Measurements from ENCODE around the gene MED26.

The MED26 gene

DNA sequence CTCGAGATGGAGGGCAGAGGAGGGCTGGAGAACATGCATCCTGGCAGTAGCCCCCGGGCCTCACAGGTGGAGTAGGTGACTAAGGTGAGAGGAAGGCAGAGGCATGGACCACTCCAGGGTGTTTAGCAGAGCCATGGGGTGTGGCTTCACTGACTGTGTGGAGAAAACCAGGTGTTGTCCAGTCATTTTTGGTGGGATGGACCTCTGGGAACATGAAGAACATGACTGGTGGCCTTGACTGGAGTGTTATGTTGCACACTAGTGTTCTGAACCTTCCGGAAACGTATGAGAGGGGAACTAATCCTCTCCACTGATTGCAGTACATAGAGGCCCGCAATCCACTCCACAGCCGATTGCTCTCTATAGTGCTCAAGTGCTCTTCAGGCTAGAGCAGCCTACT is 16.9 kb downstream of the MED26 start:
- no peak for DNase-seq

DNA sequence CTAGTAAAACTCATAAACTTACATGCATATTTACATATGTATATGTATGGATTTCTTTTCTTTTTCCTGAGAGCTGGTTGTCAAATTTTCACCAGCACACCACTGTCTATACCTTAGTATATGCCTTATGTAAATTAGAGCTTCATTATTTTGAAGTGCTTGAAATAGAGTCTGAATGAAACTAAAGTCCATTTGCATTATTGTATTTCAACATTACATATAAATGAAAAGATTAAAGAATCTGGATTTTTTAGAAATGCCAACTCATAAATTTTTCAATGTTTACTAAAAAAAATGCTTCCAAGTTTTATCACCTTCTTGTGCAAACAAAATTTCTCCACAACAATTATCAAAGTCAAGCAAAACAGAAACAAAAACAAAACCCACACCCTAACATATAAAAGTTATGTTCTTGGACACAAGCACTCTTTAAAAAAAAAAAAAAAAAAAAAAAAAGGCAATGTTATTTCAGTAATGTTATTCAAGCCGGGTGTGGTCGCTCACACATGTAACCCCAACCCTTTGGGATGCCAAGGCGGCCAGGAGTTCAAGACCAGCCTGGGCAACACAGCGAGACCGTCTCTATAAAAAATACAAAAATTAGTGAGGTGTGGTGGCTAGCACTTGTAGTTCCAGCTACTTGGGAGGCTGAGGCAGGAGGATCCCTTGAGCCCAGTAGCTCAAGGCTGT is 18.3 kb downstream of the MED26 start:
- DNase-seq = no peak

DNA sequence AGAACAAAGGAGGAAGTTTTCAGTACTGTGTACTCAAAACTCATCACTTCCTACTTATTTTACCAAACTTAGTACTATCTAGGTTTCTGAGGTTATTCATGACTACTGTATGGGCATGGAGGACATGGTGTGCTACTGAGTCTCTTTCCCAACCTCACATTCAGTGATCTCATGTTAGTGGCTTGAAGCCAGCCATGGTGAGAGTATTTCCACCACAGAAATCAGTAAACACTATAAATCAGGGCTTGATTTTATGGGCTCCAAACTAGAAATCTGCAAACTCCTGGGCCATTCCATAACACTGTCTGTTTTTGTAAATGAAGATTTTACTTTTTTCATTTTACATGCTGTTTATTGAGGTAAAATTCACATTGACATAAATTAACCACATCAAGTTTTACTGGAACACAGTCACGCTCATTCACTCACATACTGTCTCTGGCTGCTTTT is 19.7 kb downstream of the MED26 start:
- DNase-seq = no peak

DNA sequence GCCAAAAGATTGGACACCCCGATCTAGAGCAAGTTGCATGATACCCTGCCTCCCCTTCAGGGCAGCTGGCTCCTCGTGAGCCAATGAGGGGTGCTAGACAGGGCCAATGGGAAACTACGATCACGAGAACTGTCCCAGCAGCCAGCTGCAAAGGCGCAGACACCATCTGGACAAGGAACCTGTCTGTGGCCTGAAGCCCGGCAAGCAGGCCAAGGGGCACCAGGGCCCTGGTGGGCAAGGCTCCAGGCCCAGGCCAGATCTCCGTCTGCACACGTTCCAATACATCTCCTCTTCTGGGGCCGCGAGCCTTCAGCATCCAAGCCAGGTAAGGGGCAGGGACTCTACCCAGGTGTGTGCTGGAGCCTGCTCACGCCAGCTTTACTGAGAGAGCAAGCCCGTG is 20.2 kb downstream of the MED26 start:
- no peak for DNase-seq

DNA sequence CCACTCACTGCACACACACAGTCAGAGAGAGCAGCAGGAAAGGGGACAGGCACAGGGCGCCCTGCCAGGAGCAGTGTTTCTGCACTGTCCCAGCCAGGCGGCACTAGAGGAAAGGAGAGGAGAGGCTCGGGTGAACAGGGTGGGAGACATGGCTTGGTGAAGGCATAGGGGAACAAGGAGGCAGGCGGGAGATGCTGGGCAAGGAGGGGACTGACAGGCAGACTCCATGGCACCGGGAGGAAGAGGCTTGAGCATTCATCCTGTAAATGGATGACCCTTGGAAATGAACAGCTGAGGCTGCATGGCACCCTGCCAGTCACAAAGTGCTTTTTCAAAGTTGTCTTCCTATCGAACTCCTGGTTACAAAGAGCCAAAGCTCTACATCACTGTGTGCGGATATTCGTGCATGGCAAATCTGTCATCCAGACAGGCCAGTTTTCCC is 22.4 kb downstream of the MED26 start:
- peak; percentile 24 for DNase-seq

- DNase-seq = no peak
Observed at GRCh38 chr19:16605115-16605514, 22.9 kb downstream of the MED26 start.

DNA sequence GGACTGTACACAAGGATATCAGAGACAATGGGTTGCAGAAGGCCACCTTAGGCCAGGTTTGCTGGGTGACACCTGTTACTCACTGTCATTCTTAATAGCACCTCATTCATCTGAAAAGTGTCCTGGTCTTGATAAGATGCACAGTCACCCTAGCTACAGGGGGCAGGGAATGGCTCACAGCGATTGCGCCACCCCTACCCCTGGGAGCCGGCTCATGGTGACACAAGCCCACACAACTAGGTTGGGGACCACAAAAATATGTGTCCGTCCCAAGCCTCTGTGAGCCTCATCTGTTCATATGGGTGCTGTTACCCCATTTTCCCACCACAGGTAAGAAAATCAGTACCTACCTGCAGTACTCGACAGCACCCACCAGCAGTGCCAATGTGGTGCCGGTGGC is 23.4 kb downstream of the MED26 start:
- DNase-seq = no peak

DNA sequence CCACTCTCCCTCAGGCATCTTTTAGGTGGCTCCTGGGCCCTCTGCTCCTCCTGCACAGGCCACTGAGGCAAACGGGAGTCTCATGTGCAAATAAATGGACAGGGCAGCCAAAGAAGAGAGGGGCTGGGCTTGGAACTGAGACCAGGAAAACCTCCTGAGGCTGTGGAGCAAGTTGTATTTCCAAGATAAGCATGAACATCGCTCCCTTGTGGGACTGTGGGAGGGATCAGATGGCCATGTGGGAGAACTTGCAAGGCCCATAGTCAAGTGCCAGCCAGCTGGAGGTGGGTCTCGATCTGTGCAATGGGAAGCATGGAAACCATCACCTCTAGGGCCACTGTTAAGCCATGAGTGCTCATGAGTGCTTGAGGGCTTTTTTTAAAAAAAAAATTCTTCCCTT is 24.9 kb downstream of the MED26 start:
- DNase-seq = no peak

DNA sequence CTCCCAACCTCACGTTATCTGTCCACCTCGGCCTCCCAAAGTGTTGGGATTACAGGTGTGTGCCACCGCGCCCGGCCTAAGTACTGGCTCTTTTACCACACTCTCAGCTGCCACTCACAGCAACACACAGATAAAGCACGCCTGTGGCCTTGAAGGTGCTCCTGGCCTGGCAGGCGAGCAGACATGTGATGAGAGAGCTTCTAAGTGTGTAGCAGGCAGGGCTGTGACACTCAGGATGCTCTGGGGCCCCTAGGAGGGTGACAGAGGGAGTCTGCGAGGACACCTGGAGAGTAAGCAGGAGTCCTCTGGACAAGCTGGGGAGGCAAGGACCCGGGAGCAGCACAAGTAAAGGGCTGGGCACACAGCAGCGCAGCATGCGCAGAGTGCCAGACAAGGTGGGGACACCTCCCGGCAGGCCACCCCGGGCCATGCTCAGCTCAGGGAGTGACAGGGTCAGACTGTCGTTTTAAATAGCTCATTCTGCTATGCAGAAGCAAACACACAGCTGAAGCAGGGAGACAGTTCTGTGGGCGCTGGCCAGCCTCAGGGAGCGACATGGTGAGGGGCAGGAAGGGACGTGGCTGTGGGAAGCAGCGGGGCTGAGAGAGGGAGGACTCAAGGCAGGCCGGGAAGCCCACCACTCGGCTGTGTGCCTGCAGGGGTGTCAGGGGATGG is 26.5 kb downstream of the MED26 start:
- DNase-seq = no peak

- DNase-seq = no peak
Observed at GRCh38 chr19:16600824-16601223, 27.2 kb downstream of the MED26 start.

DNA sequence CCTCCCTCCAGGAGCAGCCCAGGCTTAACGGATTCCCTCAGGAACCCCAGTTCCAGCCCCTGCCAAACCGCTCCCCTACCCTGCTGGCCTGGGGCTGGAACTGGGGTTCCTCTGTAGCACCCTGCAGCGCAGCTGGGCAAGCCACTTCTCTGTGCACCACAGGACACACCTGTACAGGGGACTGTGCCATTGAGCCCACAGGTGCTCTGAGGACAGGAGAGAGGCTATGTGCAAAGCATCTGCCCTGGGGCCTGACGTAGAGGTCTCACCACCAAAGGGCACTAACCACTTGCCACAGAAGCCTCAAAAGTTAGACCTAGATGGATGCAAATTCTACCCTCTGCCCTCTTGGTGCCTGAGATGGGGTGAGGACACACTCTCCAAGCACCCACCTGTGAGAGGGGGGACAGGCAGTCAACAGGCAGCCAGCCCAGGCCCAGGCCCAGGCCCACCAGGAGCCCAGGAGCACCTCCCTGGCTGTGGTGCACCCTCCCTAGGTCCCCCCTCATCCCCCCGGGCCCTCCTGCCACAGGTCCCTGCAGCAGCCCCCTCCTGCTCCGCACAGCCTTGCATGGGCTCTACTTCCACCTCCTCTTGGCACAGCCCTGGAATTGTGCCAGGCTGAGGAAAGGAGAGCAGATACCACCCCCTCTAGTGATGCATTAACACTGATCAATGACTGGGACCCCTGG is 28.2 kb downstream of the MED26 start:
- DNase-seq = no peak

DNA sequence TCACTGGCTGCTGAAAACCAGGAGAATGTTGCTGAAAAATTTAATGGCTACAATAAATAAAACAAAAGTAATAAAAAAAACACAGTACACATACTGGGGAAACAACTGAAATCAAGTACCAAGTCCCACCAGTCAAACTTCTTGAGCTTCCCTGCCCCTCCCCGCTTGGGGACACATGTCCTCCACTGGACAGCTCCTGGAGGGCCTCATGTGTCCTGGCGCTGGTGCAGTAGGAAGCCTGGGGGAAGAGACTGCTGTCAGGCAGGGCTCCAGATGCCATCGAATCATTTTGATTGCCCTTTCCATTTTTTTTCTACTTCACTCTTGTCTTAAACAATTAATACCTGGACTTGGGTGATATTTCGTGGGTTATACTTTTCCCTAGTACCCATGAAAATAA is 29.2 kb downstream of the MED26 start:
- no peak for DNase-seq

DNA sequence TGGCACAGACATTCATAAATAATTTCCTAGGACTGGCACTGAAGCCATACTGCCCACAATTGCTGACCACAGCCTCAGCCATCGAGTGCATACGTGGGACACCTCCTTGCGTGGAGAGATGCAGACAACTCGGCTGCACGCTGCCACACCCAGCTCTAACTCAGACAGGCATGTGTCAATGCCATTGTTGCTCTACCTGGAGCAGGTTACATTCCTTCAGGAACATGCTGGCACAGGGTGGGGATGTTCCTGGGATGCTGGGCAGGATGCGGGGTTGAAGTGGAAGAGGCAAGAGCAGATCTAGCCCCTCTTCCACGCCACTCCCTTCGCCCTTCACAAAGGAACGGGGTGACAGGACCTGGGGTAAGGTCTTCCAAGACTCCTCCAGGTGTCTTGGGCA is 31.6 kb downstream of the MED26 start:
- no peak for DNase-seq

GRCh38 chr19:16595097-16595496 is 32.9 kb downstream of the MED26 start:
- no peak for DNase-seq

GRCh38 chr19:16594681-16595091 is 33.3 kb downstream of the MED26 start:
- no peak for DNase-seq

DNA sequence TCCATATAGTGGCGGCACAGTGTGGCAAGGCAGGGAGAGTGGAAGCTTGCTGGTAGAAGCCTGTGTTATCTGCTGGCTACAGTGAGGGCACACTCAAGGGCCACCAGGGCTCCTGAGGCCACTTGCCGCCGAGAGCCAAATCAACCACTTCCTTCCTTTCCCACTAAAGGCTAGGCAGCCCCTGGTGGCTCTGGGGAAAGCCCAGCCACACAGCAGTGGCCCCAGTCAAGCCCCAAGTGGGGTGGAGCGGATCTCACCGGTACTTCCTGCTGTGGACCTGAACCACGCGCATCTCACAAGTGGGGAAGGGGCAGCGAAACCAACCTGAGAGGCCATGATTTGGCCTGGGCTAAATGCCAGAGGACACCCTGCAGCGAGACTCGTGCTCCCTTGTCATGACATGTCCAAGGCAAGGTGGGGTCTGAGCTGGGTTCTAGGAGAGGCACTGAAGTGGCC is 33.8 kb downstream of the MED26 start:
- DNase-seq = no peak

- no peak for DNase-seq
Observed at GRCh38 chr19:16593181-16593580, 34.8 kb downstream of the MED26 start.

- DNase-seq = no peak
Observed at GRCh38 chr19:16591803-16592556, 36.0 kb downstream of the MED26 start.

- DNase-seq = peak; percentile 67
Observed at GRCh38 chr19:16590876-16591802, 36.9 kb downstream of the MED26 start.

DNA sequence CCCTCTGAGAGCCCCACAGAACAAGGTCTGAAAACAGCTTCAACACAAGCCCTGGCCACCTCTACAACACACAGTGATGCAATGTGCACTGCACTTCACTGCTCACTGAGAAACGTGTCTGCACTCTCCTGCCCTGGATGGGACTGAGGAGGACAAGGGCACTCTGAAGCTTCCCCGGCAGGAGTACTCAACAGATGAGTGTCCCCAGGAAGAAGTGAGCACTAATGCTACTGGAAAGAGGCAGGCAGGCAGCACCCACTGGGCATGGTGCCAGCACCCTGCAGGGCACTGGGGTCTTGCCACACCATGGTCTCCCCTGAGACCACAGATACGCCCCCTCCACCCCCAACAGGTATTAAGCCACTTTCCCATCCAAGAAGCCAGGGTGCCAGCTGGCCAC is 38.1 kb downstream of the MED26 start:
- DNase-seq = peak; percentile 75

GRCh38 chr19:16588824-16589577 is 39.0 kb downstream of the MED26 start:
- no peak for DNase-seq
